Mucosa of descending colon (tissue), 3 donors: ENCODE data around the gene MIOX. TPM values are rescaled to one million over a fixed set of nuclear protein-coding genes. Genes with fewer than 3 reads are reported as not detected.

Experiments
- ATAC-seq: fragments of 200-7000 bp; cut with Tn5 transposase; one replicate; pipeline ENCODE4 v1.9.1; 2020; ENCODE audit warnings: mild to moderate bottlenecking, moderate library complexity
- DNase-seq, 3 donors: peaks; one replicate each; pipeline ENCODE4 v3.0.0-alpha.2; 2020
- H3K36me3 ChIP-seq: fragments of 200-600 bp; one replicate; pipeline ENCODE4 v1.8.0; 2021; ENCODE audit warnings: low read depth, mild to moderate bottlenecking
- H3K4me1 ChIP-seq: fragments of 200-600 bp; one replicate; pipeline ENCODE4 v1.8.0; 2021; ENCODE audit warnings: low read depth, mild to moderate bottlenecking
- H3K4me3 ChIP-seq: fragments of 200-600 bp; one replicate; pipeline ENCODE4 v1.8.0; 2021; ENCODE audit warnings: mild to moderate bottlenecking
- H3K9me3 ChIP-seq: fragments of 200-600 bp; one replicate; pipeline ENCODE4 v1.8.0; 2021; ENCODE audit warnings: mild to moderate bottlenecking
- intact Hi-C, 2 donors: fragments of 100-400 bp; cut with DNase I in 1 of 2; cut with micrococcal nuclease in 1 of 2; formaldehyde crosslinking; loops; one replicate each; pipeline versions ENCODE4 v1.11.0 to v1.11.1; 2022; cut with DNase I, micrococcal nuclease
- total RNA-seq, 3 donors: library from RNA; stranded (reverse); fragmentation: NEBNext Ultra II Directional in 2 of 3; extraction: Animal tissue kit (Norgen Biotek cat#: 25700) in 2 of 3; gene quantifications; one replicate each; pipeline versions ENCODE4 v1.2.1 to v1.2.4, GENCODE V29; 2021 to 2023
- TF ChIP-seq, protein P1 (sequence below): fragments of 200-600 bp; IDR thresholded peaks from one replicate; pipeline ENCODE4 v1.8.0; 2022; ENCODE audit warnings: antibody characterized with exemption, mild to moderate bottlenecking
- donor health status: DM: no; HTN: no; CAD: no; lungs with moderate emphysema.
- donor health status: DM: no; HTN: no; CAD: no.
- donor health status: DM: no; HTN: yes; CAD: no.

Gene MIOX
- total RNA-seq, 3 donors from 2014 or later = not detected

DNA sequence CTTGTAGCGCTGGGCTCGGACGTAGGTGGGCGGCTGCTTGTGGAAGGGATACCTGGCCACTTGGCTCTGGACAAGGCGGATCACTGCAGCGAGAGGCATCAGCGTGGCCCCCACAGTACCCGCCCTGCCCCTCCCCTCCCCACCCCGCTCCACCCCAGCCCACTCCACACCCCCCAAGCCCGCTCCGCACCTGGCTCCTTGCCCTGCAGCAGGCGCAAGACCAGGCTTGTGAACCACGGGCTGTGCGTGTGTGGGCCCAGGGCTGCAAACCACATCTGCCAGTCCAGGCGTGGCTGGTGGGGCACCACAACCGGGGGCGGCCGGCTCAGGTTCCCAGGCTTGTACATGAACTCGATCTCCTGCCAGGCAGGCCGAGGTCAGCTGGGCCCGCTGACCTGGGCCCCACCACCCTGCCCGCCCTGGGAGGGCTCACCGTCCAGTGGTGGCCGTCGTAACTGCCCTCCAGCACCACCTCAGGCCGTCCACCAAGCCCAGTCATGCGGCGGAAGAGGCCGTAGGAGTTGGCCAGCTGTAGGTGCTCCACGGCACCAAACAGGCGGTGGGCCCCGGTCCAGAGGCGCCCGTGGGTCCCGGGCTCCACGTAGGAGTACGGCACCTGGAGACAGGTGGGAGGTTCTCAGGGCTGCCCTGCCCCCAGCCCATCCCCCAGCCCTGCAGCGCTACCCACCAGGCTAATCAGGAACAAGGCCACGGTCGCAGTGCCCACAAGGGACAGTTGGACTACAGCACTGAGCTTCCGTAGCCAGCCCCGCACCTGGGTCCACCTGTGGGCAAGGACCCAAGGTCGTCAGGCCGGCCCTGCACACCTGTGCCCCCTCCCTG, 17.9 kb downstream of the MIOX start:
- ATAC-seq (no peak), DNase-seq (peak in 1 of 3 donors; percentile 60)
- Histone ChIP-seq H3K4me1 (peaks cover 19% of the 10 kb centered on the region), H3K4me3 (no peak overlapping the region), H3K36me3 (peaks cover 6% of the 10 kb centered on the region), H3K9me3 (no peaks in the 10 kb centered on the region)
- intact Hi-C loops = no loop called here
- TF ChIP-seq, protein P1, sequence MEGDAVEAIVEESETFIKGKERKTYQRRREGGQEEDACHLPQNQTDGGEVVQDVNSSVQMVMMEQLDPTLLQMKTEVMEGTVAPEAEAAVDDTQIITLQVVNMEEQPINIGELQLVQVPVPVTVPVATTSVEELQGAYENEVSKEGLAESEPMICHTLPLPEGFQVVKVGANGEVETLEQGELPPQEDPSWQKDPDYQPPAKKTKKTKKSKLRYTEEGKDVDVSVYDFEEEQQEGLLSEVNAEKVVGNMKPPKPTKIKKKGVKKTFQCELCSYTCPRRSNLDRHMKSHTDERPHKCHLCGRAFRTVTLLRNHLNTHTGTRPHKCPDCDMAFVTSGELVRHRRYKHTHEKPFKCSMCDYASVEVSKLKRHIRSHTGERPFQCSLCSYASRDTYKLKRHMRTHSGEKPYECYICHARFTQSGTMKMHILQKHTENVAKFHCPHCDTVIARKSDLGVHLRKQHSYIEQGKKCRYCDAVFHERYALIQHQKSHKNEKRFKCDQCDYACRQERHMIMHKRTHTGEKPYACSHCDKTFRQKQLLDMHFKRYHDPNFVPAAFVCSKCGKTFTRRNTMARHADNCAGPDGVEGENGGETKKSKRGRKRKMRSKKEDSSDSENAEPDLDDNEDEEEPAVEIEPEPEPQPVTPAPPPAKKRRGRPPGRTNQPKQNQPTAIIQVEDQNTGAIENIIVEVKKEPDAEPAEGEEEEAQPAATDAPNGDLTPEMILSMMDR = no peak

DNA sequence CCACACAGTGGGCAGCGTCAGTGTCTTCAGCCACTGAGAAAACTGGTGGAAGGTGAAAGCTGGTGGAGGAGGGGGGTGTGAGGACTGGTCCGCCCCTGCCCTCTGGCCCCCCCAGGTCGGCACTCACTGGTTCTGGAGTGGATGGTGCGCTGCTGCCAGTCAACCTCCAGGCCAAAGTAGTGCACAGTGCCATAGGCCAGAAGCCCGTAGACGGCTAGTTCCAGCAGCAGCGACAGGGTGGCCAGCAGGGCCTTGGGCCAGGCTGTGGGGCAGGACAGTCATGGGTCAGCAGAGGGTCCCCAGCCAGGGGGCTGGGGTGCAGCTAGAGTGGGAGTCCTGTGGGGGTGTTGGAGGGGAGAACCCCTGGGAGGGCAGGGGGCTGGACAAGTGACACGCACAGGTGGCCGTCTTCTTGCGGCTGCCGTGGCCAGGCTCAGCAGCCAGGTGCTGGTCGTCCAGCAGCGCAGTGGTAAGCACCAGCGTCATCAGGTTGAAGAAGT, 18.7 kb downstream of the MIOX start:
- intact Hi-C loops = no loop called here
- peak in 1 of 3 donors; percentile 55 for DNase-seq
- Histone ChIP-seq H3K36me3 (peaks cover 6% of the 10 kb centered on the region), H3K9me3 (no peaks in the 10 kb centered on the region), H3K4me1 (peaks cover 19% of the 10 kb centered on the region), H3K4me3 (no peak overlapping the region)
- ATAC-seq = no peak
- TF ChIP-seq, protein P1 = no peak

DNA sequence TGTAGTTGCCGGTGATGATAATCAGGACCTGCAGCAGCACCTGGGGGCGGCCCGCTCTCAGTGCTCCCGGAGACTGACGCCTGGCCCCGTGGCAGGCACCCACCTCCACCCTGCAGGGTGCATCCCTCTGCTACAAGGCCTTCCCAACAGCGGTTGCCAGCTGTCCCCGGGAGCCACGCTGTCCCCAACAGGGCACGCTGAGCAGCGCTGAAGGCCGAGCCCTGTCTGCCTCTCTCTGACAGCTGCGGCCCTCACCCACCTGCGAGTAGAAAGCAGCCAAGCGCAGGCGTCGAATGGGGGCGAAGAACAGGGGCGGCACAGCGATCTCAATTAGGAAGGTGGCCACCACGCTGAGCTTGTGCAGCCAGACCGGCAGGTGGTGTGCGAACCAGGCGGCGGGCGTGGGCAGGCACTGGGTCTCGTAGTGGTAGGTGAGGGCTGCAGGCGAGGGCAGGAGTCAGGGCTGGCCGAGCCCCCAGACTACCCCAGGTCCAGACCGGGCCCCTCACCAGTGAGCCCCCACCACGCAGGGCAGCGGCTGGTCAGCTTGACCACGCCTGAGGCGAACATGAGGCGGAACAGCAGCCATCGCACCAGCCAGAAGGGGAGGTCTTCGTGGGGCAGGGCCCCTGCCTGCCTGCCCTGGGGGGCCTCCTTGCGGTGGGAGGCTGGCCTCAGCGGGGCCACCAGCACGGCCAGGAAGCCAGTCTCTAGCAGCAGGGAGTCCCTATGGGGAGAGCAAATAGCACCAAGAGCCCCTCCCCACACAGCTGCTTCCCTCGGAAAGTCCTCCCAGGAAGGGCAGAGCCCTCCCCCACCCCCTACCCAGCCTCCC, 19.3 kb downstream of the MIOX start:
- intact Hi-C loops = no loop called here
- Histone ChIP-seq H3K4me3 (no peak overlapping the region), H3K4me1 (peaks cover 19% of the 10 kb centered on the region), H3K36me3 (peaks cover 6% of the 10 kb centered on the region), H3K9me3 (no peaks in the 10 kb centered on the region)
- ATAC-seq (no peak), DNase-seq (peak in 2 of 3 donors; percentile 53 to 62)
- TF ChIP-seq, protein P1 = no peak

DNA sequence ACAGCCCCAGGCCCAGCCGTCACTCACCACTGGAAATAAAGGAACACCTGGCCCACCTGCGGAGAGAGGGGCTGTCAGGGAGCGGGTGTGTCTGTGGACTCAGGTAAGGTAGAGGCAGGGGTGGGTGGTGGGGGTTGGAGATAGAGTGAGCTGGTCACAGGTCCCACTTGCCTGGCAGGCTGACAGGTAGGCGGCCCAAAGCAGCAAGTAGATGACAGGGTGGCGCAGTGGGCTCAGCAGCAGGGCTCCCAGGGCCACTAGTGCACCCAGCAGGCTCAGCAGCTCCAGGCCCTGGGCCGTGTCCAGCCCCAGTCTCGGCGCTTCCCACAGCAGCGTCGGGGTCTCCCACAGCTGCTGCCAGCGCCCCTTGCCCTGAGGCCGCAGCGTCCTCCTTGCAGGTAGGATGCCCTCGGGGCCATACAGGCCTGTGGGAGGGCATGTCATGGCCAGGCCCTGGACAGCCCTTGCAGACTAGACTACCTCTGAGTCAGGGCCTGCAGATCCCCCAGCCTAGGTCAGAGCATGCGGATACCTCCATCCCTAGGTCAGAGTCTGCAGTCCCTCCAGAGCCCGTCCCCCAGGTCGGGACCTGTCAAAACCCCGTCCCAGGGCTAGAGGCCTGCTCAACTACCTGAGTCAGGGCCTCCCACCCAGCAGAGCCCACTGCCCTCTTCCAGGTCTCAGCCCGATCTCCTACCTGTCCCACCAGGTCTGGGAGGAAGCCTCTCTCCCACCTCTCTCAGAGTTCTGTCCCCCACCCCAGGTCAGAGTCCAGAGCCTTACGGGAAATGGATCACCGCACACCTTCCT, 20.2 kb downstream of the MIOX start:
- intact Hi-C loops = no loop called here
- DNase-seq (peak in 2 of 3 donors; percentile 50 to 64), ATAC-seq (peak; percentile 1)
- Histone ChIP-seq H3K4me1 (peaks cover 19% of the 10 kb centered on the region), H3K4me3 (peak overlapping the region; percentile 21), H3K36me3 (peaks cover 6% of the 10 kb centered on the region), H3K9me3 (no peaks in the 10 kb centered on the region)
- TF ChIP-seq, protein P1 = no peak

DNA sequence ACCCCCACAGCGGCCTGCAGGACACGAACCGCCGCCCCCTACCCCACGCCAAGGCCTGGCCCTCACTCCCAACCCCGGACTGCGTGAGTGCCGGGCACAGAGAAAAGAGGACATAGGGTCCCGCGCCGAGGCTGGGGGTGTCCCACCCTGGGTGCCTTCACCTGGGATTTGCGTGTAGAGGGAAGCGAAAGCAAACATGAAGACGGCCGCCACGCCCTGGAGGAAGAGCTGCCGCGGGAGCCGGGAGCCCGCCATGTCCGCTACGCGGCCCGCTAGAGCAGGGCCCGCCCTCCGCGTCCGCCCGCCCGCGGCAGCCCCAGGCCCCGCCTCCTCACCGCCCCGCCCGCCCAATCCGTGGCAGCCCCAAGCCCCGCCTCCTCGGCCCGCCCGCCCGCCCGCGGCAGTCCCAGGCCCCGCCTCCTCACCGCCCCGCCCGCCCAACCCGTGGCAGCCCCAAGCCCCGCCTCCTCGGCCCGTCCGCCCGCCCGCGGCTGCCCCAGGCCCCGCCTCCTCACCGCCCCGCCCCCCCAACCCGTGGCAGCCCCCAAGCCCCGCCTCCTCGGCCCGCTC, 20.8 kb downstream of the MIOX start, which contains the start of gene LMF2:
Gene LMF2, minus strand, starts transcription at position 282 of the 570 bp plus-strand sequence. Its CDS starts 27 bp downstream, at position 255.
- Histone ChIP-seq H3K4me1 (peaks cover 19% of the 10 kb centered on the region), H3K4me3 (peak within 1 kb of the TSS; percentile 46), H3K9me3 (no peaks in the 10 kb centered on the region), H3K36me3 (peaks cover 6% of the 10 kb centered on the region)
- peak; percentile 90 to 97 (median 96) for DNase-seq
- TF ChIP-seq, protein P1 = no peak
- ATAC-seq = peak; percentile 88
- intact Hi-C loops = no loop called here
